GM18507 (cell line): ENCODE data around the gene GRID1.

ENCODE experiments used
- DNase-seq: peaks from one replicate; pipeline ENCODE4 v3.0.0; 2011; ENCODE audit warnings: low read depth; ENCODE audit not compliant: insufficient read length; ENCODE audit errors: extremely low spot score
- FAIRE-seq: peaks from 2 replicates; lab custom pipeline; 2011; peaks lifted over from hg19 to GRCh38; lab: Jason Lieb, UNC

Gene GRID1

DNA sequence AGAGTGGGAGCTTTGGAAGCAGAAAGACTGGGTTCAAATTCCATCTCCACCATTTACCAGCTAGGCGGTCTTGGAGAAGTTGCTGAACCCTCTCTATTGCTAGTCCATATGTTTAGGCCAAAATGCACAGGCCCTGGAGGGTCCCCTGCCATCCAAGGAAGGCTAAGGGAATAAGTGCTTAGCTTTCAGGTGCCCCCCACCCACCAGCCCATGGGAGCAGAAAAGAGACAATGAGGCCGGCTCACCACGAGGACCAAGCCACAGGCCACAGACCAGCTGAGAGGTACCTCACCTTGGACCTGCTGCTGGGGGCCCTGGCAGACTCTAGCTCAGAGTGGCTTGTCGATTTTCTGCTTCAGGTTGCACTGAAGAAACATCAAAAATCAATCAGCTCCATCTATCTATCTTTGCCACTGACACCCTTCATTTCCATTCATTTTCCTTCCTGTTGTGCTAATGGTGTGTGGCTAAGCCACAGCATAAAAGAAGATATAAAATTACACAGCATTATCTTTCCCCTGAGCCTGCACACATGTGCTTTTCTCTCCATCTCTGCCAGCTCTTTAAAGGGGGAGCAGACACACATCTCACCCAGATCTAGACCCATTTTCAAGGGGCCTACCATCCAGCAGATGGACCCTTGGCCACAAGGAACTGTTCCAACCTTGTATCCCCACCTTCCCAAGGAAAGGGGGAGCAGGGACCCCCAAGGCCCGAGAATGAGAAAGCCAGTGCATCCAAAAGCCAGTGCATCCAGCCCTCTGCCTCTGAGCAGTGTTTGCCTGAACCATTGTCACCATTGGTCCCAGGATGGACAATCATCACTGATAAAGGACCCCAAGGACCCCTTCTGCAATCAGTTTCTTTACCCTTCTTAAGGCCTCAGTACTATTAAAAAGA, 65.4 kb downstream of the GRID1 start:
- no peak for FAIRE-seq
- DNase-seq: no peak

DNA sequence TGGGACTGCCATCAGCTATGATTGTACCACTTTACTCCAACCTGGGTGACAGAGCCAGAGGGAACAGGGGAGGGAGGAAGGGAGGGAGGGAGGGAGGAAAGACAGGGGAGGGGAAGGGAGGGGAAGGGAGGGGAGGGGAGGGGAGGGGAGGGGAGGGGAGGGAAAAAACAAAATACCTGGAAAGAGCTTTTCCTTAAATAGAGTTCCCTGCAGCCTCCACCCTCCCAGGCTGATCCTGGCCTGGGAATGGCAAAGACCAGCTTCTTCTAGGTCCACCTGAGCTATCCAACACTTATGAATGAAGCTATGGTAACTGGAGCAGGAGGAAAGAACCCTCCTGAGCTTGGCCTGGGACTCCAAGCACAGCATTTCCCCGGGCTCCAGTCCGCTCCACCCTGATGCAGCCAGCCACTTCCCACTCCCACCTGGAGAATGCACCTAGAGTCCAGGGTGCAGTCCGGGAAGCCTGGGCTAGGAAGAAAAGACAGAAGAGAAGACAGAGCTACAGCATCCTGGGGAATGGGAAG, 66.1 kb downstream of the GRID1 start:
- FAIRE-seq (no peak), DNase-seq (no peak)

DNA sequence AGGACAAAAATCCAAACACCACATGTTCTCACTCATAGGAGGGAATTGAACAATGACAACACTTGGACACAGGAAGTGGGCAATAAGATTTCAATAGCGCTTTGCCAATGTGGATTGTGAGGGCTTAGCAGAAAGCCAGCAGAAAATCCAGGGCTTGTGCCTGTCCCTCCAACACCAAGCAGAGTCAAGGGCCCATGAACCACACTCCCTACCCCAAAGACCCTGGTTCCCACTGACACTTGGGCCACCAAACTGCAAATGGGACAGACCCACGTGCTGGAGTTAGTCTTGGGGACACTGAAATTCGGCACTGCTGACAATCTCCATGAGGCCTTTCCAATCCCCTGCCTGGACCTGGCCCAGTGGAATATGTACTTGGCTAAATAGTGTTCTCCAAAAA, 67.0 kb downstream of the GRID1 start:
- FAIRE-seq: no peak
- DNase-seq: no peak

DNA sequence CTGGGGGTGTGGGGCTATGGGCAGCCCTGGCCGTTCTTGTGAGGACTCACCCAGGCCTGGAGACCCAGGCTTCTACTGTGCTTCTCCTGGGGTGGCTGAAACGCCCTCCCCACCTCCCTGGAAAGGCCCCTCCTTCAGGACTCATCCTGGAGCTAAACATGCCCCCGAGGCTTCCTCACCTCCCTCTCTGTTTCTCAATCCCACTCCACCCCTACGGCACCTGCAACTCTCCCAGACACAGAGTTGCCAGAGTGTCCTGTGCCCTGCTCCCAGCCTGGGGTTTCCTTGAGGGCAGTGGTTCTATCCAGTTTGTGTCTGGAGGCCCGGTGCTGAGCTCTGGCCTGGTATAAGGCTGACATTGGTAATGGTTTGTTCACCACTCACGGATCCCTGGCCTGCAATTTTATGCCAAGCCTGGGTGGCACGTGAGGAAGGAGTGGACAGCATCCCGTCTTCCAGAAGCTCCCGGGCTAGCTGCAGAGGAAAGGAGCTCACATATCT, 68.0 kb downstream of the GRID1 start:
- no peak for FAIRE-seq
- no peak for DNase-seq

DNA sequence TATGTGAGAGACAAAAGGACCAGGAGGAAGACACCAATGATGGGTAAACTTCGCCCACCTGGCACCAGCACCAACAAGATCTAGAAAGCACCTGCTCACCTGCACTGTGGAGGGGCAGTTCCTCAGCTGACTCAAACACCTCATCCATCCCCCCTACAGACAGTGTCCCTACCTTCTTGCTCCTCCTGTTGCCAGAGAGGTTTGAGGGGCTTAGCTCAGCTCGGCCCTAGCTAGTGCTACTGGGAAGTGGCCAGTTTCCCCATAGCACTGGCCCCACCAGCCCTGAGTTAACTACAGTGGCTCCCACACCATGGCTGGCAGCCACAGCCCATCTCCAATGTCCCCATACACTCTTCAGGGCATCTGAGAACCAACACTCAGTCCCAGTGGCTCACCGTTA, 70.8 kb downstream of the GRID1 start:
- FAIRE-seq: no peak
- DNase-seq: no peak

DNA sequence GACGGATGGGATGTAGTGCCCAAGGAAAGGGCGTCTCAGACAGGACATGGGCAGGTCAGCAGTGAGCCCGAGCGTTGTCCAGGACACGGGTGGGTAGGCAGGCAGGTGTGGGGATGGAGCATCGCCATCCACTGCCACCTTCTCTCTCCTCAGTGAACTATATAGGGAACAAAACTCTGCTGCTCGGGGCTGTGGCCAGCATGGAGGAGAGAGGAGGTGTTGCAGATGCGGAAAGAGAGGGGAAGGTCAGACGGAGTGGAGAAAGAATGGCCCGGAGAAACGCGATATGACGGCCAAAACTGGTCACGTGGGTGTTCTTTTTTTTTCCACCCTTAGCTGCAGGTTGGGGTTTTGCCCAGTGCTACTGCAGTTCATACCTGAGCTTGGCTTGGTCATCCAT, 71.2 kb downstream of the GRID1 start:
- FAIRE-seq: no peak

DNA sequence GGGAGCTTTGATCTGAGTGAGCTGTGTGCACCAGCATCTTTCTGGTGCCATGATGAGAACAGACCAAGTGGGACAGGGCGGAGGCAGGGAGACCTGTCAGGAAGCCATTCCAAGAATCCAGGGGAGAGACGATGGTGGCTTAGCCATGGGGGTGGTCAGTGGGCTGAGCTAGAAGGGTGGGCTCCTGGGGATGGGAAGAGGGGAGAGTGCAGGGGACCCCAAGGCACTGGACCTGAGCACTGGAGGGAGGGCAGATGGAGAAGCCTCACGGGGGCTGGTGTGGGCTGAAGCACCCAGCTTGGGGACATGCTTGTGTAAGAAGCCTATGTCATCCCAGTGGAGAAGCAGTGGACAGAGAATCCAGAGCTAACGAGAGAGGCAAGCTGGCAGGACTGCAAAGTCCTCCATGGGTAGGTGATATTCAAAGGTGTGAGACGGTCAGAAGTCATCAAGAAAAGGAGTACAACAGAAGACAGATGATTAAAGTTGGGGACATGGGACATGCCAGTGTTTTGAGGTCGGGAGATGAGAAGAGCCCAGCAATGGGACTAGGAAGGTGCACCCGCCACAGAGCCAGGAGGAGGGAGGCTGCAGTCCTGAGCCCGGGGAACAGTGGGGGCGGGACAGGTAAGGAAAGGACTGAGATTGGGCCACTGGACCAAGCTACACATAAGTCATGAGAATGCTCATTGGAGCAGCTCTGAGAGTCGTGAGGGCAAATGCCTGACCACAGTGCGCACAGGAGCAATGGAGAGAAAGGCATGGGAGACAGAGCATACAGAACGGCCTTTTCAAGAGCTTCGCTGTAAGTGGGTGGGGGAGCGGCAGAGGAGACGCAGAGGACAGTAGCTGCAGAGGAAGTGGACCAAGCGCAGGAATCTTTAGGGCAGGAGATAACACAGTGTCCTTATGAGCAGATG, 72.0 kb downstream of the GRID1 start:
- FAIRE-seq: no peak
- DNase-seq: no peak

More for the DNA sequence above, 71.2 kb downstream of the GRID1 start:
- no peak for DNase-seq

DNA sequence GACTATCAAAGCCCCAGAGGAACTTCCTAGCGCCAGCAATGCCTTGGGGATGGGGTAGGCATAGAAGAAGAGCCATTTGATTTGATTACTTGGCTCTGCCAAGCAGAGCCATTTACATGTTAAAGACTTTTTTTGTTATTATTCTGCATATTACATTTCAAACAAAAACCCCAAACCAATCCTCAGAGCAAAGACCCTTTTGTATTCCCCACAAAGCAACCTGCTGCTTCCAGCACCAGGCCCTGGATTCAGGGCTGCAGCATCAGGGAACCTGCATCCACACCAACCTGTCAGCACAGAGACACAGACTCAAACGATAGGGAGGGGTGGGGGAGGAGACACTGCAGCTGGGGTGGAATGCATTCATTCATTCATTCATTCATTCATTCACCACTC, 73.2 kb downstream of the GRID1 start:
- DNase-seq (no peak), FAIRE-seq (no peak)

DNA sequence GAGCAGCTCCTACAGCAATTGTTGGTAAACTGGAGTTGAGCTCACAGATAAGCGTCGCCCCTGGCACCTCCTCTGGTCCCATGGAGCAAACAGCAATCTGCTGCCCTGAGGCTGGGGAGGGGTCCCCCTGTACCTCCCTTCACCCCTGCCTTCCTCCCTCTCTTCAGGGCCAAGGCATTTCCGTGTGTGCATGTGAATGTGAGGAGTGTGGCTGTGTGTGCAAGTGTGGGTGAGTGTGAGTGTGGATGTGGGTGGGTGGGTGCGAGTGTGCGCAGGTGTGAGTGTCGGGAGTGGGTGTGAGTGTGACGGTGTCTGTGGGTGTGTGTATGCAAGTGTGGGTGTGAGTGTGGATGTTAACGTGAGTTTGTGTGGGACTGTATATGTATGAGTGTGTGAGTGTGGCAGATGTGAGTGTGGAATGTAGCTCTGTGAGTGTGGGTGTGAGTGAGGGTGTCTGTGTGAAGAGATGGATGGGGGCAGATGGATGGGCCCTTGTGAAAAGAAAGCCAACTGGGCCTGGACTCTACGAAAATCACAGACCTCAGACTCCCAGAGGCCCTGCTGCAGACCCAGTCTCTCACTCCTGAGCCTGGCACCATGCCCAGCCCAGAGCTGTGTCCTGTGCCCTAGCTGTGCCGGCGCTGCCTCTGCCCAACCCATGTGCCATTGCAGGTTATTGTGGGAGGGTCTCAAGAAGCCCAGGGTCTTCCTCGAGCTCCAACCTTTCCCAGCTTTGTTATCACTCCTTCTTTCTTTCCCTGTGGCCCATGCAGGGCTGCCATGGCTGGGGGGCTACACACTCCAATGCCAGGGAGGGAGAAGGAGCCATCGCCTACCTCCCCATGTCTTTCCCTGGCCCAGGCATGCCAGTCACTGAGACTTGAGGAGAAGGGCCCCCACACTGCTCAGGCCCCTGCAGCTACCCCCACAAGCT, 73.9 kb downstream of the GRID1 start:
- DNase-seq (no peak), FAIRE-seq (no peak)

DNA sequence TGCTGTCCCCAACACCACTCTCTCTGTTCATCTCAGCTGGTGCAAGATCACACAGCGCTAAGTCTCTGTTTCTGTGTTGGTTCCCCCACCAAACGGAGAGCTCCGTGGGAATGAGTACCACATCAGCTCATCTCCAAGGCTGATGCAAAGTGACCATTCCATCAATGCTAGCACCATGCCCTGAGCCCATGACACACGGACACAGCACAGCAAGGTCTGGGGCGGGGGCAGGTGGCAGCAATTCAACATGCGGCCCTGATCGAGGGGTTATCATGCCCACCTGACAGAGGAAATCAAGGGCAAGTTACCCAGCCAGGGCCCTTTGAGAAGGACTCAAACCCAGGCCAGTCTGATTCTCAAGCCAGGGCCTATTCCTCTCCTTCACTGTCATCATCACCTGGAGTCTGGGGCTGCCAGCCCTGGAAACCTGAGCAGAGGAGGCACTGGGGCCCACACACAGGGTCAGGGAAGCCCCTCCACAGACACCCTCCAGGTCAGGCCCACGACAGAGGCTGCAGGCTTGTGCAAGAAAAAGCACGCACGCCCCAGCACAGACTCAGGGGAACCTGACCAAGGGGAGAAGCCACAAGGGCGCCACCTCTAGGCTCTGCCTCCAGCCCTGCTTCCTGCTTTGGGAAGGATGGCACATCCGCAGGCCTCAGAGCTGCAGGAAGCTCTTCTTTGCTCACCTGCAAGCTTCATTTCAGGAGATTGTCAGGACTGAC, 74.8 kb downstream of the GRID1 start:
- no peak for DNase-seq

DNA sequence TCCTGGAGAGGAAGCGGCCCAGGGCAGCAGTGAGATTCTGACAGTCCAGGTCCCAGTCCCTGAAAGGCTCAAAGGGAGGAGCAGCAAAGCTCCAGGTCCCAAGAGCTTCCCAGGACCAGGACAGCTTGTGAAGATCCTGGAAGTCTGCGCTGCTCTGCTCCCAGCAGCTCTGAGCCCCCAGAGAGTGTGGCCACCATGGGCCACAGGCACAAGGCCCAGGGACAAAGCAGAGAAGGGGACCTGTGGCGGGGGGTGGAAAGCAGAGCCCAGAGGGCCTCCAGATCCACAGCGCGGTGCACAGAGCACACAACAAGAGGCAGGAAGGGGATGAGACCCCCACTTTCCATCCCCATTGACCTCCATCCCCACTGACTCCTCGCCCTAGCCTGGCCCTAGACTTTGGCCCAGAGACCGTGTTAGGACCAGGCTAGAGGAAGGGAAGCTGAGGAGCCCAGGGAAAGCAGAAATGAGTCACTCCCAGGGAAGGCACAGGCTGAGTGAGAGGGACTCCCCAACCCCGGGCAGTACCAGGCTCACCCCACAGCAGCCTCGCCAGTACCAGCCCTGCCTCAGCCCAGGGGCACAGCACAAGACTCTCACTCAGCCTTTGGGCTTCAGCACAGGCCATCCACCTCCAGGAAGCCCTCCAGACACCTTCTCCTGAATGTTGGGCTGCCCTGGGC, 75.5 kb downstream of the GRID1 start:
- DNase-seq (no peak), FAIRE-seq (no peak)

More for the DNA sequence above, 74.8 kb downstream of the GRID1 start:
- no peak for FAIRE-seq

DNA sequence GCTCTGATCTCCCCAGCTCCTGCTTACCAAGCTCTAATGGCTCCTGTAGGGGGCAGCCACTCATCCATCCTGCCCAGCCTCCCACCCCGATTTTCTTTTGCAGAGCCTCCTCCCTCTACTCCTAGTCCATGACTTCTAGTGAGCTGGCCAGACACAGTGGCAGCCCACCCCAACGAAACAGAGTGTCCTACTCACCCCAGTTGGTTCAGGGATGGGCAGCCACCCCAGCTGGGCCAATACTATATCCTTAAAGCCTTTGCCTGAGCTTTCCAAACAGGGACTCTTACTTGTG, 77.1 kb downstream of the GRID1 start:
- DNase-seq (no peak), FAIRE-seq (no peak)

DNA sequence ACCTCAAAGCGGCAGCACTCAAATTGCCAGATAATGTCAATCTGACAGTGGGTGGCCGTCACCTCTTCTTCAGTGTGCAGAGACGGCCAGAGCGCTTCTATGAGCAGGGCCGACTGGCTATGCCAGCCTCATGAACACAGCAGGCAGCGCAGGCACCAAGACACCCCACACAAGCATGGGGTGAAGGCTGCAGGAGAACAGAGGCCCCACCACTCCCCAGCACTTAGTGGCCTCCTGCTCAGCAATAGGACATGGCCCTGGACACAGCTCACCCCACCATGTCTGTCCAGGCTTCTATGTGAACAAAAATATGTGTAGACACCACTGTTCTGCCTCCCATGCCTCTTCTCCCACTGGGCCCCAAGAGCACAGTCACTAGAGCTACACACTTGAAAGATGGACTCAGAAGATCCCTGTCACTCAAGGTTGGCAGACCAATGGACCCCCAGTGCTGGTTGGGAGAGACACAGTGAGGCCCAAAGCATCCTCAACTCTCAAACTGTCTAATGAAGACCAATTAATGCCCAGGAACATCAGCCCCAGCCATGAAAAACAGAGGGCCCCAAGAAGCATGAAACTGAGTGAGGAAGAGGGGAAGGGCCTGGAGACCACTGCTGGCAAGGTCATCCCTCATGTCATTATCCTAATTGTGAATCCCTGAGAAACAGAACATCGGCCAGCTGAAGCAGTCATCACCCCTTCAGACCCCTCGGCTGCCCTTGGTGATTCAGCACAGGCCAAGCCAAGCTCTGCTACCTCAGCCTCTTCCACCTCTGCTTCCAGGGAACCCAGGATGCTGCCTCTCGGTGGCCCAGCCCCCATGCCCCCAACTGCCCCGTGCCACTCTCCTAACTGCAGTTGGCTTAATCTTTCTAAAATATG, 77.7 kb downstream of the GRID1 start:
- DNase-seq (no peak), FAIRE-seq (no peak)

DNA sequence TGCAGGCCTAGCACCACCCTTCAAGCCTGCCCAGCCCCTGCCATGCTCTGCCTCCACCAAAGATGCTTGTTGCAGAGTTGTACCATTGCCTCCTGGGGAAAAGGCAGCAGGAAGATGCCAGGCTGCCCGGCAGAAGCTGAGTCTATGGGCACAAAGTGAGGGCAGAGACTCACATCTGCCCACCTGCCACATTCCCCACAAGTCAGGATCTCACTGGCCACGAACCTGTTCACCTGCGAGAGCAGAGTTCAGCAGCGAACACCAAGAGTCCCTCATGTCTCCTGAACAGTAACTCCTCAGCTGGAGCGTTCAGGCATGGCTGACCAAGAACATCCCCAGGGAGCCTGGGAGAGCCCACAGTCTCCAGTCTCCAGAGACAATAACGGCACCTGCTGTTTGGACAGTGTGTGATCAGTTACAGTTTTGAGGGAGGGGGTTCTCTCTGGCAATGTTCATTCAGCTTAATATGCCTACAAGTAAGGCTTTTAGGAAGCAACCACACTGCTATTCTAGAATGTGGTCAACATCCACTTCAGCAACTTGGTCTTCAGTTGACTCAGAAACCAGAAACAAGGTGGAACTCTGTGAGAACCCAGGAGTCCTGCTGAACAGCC, 78.5 kb downstream of the GRID1 start:
- FAIRE-seq (no peak), DNase-seq (no peak)

DNA sequence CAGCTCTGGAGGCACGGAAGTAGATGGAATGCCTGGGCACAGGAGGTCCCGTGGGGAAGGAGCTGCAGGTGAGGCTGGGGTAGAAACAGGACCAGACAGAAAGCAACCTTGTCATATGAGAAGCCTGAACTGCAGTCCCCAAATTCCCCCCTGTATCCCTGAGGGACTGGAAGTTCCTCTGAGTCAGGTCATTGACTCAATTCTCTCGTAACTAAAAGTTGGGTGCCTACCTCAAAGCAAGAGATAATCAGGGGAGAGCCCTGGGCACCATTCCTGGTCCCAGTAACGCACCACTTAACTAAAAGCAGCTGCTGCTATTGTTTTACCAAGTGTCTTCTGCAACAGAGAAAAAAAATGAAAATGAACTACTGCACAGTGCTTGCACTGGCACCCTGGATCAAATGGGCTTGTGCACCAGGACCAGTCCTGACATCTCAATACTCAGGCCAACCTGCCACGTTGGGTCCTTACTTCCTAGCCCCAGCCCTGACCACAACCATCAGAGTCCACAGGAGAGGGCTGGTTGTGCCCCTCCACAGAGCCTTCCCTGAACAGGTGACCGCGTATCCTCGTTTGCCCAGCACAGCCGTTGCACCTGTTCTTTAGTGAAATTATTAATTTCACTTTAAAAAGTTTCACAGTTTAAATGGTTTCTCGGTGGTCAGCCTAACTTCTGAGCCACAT, 79.3 kb downstream of the GRID1 start:
- DNase-seq: no peak
- no peak for FAIRE-seq
